Measurements from ENCODE around the gene DPYD. TPM values are rescaled to one million over a fixed set of nuclear protein-coding genes. Genes with fewer than 3 reads are reported as not detected.

The DPYD gene
- total and polyA plus RNA-seq, 10 of the 15 experiments (the other 5 are each of a cell fraction or from before 2014, with no cell fraction given): 5.7 to 23.8 (median 10.2) TPM

DNA sequence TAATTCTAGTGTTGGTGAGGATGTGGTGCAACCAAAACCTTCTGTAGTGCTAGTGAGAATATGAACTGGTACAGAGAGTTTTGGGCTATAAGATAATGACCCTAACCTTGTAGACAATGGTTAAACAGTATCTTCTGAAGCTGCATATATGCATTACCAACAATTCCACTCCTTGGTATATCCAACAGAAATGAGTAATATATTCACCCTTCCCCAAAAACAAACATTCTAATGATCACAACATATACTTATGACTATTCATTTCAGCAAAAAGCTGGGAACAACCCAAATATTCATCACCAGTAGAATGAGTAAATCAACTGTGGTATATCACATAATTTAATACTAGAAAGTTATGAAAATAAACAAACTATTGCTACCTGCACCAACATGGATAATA, 39.6 kb upstream of the DPYD start:
- TF ChIP-seq FOS (IDR thresholded peaks at IDR 0.05; ENCODE audit: borderline replicate concordance, extremely low read depth, insufficient read length): no peak
- no peak for TF ChIP-seq ZNF274 (IDR thresholded peaks at IDR 0.05; ENCODE audit: insufficient read depth, insufficient read length)
- TF ChIP-seq NR2C1 (IDR thresholded peaks at IDR 0.05): no peak
- TF ChIP-seq SMC3 (IDR thresholded peaks at IDR 0.05; ENCODE audit: borderline replicate concordance, low read length): no peak
- TF ChIP-seq ZNF622 (IDR thresholded peaks at IDR 0.05): no peak
- TF ChIP-seq BACH1 (IDR thresholded peaks at IDR 0.05; ENCODE audit: borderline replicate concordance): no peak
- TF ChIP-seq POLR2AphosphoS5 (IDR thresholded peaks at IDR 0.05; ENCODE audit: low read length): no peak
- no peak for TF ChIP-seq SREBF2 (IDR thresholded peaks at IDR 0.05; ENCODE audit: low read length)
- TF ChIP-seq, protein P1, sequence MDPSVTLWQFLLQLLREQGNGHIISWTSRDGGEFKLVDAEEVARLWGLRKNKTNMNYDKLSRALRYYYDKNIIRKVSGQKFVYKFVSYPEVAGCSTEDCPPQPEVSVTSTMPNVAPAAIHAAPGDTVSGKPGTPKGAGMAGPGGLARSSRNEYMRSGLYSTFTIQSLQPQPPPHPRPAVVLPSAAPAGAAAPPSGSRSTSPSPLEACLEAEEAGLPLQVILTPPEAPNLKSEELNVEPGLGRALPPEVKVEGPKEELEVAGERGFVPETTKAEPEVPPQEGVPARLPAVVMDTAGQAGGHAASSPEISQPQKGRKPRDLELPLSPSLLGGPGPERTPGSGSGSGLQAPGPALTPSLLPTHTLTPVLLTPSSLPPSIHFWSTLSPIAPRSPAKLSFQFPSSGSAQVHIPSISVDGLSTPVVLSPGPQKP (IDR thresholded peaks at IDR 0.05; ENCODE audit: low read depth, low read length): no peak
- no peak for TF ChIP-seq IRF4 (IDR thresholded peaks at IDR 0.05; ENCODE audit: low read depth, low read length)
- TF ChIP-seq, protein P2, sequence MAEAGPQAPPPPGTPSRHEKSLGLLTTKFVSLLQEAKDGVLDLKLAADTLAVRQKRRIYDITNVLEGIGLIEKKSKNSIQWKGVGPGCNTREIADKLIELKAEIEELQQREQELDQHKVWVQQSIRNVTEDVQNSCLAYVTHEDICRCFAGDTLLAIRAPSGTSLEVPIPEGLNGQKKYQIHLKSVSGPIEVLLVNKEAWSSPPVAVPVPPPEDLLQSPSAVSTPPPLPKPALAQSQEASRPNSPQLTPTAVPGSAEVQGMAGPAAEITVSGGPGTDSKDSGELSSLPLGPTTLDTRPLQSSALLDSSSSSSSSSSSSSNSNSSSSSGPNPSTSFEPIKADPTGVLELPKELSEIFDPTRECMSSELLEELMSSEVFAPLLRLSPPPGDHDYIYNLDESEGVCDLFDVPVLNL (IDR thresholded peaks at IDR 0.05; ENCODE audit: low read depth, low read length): no peak
- no TSS peak for BruUV-seq (replicated peaks)
- Histone ChIP-seq H3K4me1 (ENCODE audit: control insufficient read depth, insufficient read depth, low read length) (no peaks in the 10 kb centered on the region), H3K79me2 (ENCODE audit: control insufficient read depth, insufficient read depth, low read length) (no peaks in the 10 kb centered on the region), H3K36me3 (ENCODE audit: control insufficient read depth in 2 of 2, insufficient read depth in 2 of 2, low read length in 1 of 2) (no peaks in the 10 kb centered on the region), H3K9me3 (replicated peaks; ENCODE audit: control insufficient read depth, insufficient read depth, low read length) (no peaks in the 10 kb centered on the region), H3K27me3 (replicated peaks in 1 of 2; ENCODE audit: control insufficient read depth in 2 of 2, insufficient read depth in 2 of 2, low read length in 1 of 2) (no peaks in the 10 kb centered on the region), H3K4me2 (ENCODE audit: control insufficient read depth, insufficient read depth) (no peak overlapping the region), H3K4me3 (no peak overlapping the region), H3K9ac (ENCODE audit: control insufficient read depth, insufficient read depth, low read length) (no peak overlapping the region), H2AFZ (ENCODE audit: control insufficient read depth, low read depth, low read length) (no peak overlapping the region), H4K20me1 (ENCODE audit: control insufficient read depth, insufficient read depth) (no peaks in the 10 kb centered on the region), H3K27ac (ENCODE audit: control insufficient read depth, insufficient read depth) (no peak overlapping the region)
- ATAC-seq (no peak), DNase-seq (ENCODE audit: low read depth, low spot score) (no peak), FAIRE-seq (no peak)
- ChIA-PET SMC1A (ENCODE audit: uncharacterized antibody, unreplicated experiment) (no interaction called here), CTCF (no interaction called here), POLR2A (no interaction called here), RAD21 (ENCODE audit: unreplicated experiment) (no interaction called here)
- in situ Hi-C loops (cut with MboI): no loop called here
- intact Hi-C loops (cut with micrococcal nuclease; ENCODE audit: unreplicated experiment): no loop called here

Data from GM12878 (cell line).